Measurements from ENCODE around the gene ADCY2. TPM values are rescaled to one million over a fixed set of nuclear protein-coding genes. Genes with fewer than 3 reads are reported as not detected.

Gene ADCY2
- total RNA-seq, 1 experiment from 2014 or later: 31.3 TPM

- H2BK12ac ChIP-seq (ENCODE audit: insufficient read length, low read depth, low read length): no peak overlapping the region
- no peak overlapping the region for H2AFZ ChIP-seq (ENCODE audit: low read length)
- H2BK5ac ChIP-seq (ENCODE audit: insufficient read length, low read length): no peak overlapping the region
- no peak overlapping the region for H2BK15ac ChIP-seq (ENCODE audit: low read depth, low read length)
- Mint-ChIP-seq H3K27ac (no peak overlapping the region), H3K4me1 (no peaks in the 10 kb centered on the region), H3K27me3 (ENCODE audit: low read depth) (peaks cover 6% of the 10 kb centered on the region; the same call in 1 of the 2 replicates), H3K9me3 (peaks cover 11 to 15% of the 10 kb centered on the region in 2 experiments), H3K36me3 (ENCODE audit: insufficient read depth in 1 of 3, low read depth in 3 of 3) (peaks cover 4 to 12% (median 9%) of the 10 kb centered on the region in 3 experiments; a peak in 6 of 7 replicates), H3K4me3 (no peak overlapping the region)
- TF ChIP-seq, protein P1, sequence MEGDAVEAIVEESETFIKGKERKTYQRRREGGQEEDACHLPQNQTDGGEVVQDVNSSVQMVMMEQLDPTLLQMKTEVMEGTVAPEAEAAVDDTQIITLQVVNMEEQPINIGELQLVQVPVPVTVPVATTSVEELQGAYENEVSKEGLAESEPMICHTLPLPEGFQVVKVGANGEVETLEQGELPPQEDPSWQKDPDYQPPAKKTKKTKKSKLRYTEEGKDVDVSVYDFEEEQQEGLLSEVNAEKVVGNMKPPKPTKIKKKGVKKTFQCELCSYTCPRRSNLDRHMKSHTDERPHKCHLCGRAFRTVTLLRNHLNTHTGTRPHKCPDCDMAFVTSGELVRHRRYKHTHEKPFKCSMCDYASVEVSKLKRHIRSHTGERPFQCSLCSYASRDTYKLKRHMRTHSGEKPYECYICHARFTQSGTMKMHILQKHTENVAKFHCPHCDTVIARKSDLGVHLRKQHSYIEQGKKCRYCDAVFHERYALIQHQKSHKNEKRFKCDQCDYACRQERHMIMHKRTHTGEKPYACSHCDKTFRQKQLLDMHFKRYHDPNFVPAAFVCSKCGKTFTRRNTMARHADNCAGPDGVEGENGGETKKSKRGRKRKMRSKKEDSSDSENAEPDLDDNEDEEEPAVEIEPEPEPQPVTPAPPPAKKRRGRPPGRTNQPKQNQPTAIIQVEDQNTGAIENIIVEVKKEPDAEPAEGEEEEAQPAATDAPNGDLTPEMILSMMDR (conservative IDR thresholded peaks at IDR 0.05): no peak
- H3K23me2 ChIP-seq (ENCODE audit: insufficient read length, low read depth, low read length, poor library complexity, severe bottlenecking): peaks cover 4% of the 10 kb centered on the region
- H4K5ac ChIP-seq (ENCODE audit: insufficient read length, low read depth, low read length): no peak overlapping the region
- no peak overlapping the region for H3K9ac ChIP-seq (ENCODE audit: extremely low read depth, insufficient read length, low read length)
- H4K20me1 ChIP-seq (ENCODE audit: control insufficient read depth, insufficient read depth, insufficient read length): peaks cover 3% of the 10 kb centered on the region
- H2AK5ac ChIP-seq (ENCODE audit: insufficient read length, low read length): no peak overlapping the region
- no peak for DNase-seq
- H3K14ac ChIP-seq (ENCODE audit: insufficient read depth, low read length): no peak overlapping the region
- WGBS (ENCODE audit: extremely low coverage, insufficient read length, low lambda C conversion rate): no CpG with 5 or more reads among the region's 3 CpGs
- H3K4me1 ChIP-seq (ENCODE audit: insufficient read depth, low read length): no peaks in the 10 kb centered on the region
- H3K23ac ChIP-seq (ENCODE audit: insufficient read length, low read depth, low read length): no peak overlapping the region
- no peak overlapping the region for H3K4me2 ChIP-seq (ENCODE audit: insufficient read depth, insufficient read length, low read length)
- H3K27me3 ChIP-seq (ENCODE audit: insufficient read depth, low read length): no peaks in the 10 kb centered on the region; the same call in 1 of the 2 replicates
- H3K18ac ChIP-seq (ENCODE audit: insufficient read length, low read depth, low read length): no peak overlapping the region
- no peaks in the 10 kb centered on the region for H3K9me3 ChIP-seq (ENCODE audit: control insufficient read depth, low read depth, low read length)
- no peaks in the 10 kb centered on the region for H3K79me2 ChIP-seq (ENCODE audit: insufficient read depth, low read length)
- H4K8ac ChIP-seq (replicated peaks; ENCODE audit: insufficient read length, low read depth, low read length): no peak overlapping the region
- H3K27ac ChIP-seq (ENCODE audit: insufficient read length, low read depth, low read length): no peak overlapping the region
- no peak overlapping the region for H3K56ac ChIP-seq (ENCODE audit: insufficient read length, low read depth, low read length)
- H3K79me1 ChIP-seq (ENCODE audit: insufficient read depth, low read depth, low read length, poor library complexity, severe bottlenecking): no peaks in the 10 kb centered on the region
- no peak overlapping the region for H3T11ph ChIP-seq (ENCODE audit: low read length)
- H4K91ac ChIP-seq (ENCODE audit: insufficient read length, low read depth, low read length): no peak overlapping the region
- no peak overlapping the region for H2BK20ac ChIP-seq (ENCODE audit: low read depth, low read length, poor library complexity, severe bottlenecking)
- H3K4ac ChIP-seq (ENCODE audit: low read depth, low read length): no peak overlapping the region
- no peak overlapping the region for H2BK120ac ChIP-seq (ENCODE audit: low read depth, low read length, poor library complexity, severe bottlenecking)
Measured at GRCh38 chr5:7376871-7377270, 19.1 kb upstream of the ADCY2 start.

Data from H9 (cell line).